ENCODE results near the gene GMCL1.
"Not testable (repeated sequence)": the region's sequence is repeated elsewhere in the genome, so short reads cannot be mapped to it uniquely, and the experiment has no call there.

The GMCL1 gene, protein sequence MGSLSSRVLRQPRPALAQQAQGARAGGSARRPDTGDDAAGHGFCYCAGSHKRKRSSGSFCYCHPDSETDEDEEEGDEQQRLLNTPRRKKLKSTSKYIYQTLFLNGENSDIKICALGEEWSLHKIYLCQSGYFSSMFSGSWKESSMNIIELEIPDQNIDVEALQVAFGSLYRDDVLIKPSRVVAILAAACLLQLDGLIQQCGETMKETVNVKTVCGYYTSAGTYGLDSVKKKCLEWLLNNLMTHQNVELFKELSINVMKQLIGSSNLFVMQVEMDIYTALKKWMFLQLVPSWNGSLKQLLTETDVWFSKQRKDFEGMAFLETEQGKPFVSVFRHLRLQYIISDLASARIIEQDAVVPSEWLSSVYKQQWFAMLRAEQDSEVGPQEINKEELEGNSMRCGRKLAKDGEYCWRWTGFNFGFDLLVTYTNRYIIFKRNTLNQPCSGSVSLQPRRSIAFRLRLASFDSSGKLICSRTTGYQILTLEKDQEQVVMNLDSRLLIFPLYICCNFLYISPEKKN

DNA sequence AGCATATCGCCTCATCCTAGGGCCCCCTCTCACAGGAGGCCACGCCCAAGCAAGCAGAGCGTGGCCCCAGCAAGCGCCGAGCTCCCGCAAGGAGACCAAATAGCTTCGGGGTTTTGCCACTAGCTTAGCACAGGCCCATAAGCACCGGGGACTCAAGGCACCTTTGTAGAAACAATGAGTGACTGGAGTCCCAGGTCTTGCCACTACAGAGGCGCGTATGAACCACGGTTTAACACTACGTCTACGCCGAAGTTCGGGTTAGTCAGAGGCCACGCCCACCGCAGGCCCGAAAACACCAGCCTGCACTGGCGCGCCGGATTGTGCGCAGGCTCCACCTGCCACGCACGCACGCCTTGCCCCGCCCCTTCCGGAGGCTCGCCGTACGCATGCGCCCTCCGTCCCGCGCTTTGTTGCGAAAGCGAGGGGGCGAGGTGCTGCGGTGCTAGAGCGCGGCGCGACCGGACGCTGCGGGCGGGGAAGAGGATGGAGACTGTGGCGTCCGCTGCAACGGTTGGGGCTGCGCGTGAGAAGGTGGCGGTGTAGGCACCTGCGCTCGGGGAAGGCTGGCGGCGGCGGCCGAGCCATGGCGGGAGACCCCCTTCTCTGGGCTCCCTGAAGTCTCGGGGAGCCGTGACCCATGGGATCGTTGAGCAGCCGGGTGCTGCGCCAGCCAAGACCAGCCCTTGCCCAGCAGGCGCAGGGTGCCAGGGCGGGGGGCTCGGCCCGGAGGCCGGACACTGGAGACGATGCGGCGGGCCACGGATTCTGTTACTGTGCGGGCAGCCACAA, at the start of gene GMCL1:
Gene GMCL1 (plus strand): TSS at position 405 of the 789 bp plus-strand sequence. CDS start 233 bp downstream, at position 638.
- DNase-seq (ENCODE audit: low read depth), result peak; percentile 91

DNA sequence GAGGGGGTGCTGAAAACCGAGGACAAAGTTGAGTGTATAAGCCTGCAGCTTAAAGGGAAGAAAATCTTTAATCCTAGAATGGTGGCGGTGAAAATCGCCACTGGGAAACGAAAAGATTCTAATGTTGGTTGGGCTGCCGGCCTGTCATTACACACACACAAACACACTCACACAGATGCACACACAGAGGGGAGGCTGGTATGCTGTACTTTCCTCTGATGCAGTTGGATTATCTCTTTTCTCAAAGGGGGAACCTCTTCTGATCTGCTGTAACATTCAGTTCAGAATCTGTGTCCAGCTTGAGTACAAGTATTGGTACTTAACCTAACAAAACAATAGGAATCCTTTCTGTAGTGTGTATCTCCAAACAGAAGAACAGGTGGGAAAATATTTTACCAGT, 48.5 kb upstream of the GMCL1 start:
- DNase-seq (ENCODE audit: low read depth), result no peak

DNA sequence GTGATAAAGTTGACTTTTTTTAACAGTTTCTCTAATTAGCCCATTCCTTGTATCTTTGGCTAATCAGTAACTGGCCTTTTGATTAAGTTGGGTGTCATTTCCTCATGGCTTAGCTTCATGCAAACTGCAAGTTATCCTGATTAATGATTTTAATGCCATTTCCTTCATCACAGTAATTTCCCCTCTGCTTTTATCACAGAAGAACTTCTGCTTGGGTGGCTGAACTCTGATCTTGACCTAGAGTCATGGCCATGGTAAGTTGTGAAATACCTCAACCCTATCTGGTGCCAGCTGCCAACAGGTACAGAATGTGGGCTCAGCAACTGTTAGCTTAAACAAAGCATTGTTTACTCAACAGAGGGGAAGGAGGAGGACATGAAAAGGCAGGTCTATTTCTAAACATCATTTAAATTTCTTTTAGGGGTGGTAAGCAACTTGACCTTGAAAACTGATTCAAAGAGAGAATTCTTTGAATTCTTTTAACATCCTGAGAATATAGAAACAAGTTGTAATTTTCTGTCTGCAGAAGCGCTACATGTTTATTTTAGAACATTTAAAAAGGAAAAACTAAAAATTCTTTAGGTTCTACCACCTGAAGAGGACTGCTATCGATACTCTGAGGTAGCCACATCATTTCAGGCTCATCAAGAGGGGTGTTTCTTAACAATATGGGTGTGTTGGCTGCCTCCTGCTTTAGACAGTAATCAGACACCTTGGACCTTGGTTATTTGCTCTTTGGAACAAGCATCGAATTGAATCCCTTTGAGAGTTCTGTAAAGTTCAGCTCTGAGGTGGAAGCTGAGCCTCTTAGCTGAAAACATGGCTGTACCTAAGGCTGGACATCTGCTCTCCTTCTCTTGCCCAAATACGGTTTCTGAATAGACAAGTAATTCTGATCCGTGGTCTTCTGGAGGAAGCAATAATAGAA, 47.9 kb upstream of the GMCL1 start:
- no peak for DNase-seq (ENCODE audit: low read depth)

DNA sequence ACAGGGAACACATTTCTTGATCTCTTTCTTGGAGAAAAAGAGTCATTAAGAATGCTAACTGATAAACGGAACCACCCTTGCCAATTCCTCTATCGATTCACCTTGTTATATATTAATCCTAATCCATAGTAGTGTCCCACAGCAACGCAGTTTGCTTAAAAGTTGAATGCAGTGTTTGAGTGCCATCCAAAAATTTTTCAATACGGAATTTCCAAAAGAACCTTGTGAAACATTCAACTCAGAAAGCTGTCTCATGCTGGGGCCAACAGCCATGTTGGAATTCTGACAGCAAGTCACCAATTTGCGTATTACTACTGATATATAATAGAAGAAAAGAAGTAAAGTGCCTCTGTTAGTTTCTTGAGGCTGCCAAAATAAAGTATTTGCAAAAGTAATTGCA, 45.2 kb upstream of the GMCL1 start:
- DNase-seq (ENCODE audit: low read depth), result no peak

DNA sequence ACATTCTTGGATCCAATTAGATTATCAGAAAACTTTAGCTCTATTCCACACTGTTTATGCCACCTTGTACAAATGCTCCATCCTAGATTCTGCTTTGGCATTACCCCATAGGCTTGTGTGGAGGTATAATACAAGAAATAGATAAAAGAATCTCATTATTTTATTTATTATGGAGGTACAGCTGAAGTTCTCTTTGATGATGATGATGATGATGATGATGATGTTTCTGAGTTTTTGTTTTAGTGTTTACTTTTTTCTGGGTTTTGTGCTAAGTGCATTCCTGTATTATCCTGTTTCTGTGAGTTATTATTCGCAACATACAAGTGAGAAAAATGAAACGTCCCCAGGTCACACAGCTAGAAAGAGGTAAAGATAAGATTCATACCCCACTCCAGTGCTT, 44.1 kb upstream of the GMCL1 start:
- no peak for DNase-seq (ENCODE audit: low read depth)

DNA sequence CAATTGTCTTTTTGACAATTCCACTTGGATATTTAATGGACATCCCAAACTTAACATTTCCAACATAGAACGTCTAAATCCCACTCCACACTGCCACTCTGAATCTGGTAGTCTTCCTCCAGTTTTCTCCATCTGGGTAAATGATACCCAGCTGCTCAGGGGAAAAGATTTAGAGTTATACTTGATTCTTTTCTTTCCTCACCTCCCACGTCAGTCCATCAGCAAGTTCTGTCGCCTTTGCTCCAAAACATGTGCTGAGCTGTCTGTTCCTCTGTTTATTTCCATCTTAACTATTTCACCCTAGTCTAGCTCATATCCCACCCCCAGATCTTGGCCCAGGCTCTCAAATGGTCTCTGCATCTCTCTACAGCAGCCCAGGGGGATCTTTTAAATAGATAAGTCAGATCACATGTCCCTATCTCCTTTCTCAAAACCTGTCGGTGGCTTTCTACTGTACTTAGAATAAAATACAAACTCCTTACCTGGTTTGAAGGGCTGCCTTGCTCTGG, 43.4 kb upstream of the GMCL1 start:
- DNase-seq (ENCODE audit: low read depth), result no peak

DNA sequence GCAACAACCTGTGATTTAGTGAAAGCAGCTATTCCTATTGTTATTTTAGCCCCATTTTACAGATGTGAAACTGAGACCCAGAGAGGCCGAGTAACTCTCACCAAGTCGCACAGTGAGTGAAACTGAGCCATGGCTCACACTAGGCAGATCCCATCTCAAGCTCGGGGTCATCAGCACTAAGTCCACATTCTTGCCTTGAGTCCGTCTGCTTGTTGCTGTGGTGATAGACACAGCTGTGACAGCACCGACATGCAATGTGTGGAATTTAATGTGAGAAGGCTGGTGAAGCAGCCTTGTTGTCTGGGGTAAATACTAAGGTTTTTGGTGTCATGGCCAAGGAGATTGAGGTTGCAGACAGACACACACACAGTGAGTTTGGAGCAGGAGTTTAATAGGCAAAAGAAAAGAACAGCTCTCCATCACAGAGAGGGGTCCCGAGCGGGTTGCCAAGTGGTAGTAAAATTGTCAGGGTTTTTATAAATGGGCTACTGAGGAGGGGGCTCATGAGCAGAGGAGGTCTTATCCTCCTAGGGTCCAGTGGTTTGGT, 40.2 kb upstream of the GMCL1 start:
- peak; percentile 43 for DNase-seq (ENCODE audit: low read depth)

DNA sequence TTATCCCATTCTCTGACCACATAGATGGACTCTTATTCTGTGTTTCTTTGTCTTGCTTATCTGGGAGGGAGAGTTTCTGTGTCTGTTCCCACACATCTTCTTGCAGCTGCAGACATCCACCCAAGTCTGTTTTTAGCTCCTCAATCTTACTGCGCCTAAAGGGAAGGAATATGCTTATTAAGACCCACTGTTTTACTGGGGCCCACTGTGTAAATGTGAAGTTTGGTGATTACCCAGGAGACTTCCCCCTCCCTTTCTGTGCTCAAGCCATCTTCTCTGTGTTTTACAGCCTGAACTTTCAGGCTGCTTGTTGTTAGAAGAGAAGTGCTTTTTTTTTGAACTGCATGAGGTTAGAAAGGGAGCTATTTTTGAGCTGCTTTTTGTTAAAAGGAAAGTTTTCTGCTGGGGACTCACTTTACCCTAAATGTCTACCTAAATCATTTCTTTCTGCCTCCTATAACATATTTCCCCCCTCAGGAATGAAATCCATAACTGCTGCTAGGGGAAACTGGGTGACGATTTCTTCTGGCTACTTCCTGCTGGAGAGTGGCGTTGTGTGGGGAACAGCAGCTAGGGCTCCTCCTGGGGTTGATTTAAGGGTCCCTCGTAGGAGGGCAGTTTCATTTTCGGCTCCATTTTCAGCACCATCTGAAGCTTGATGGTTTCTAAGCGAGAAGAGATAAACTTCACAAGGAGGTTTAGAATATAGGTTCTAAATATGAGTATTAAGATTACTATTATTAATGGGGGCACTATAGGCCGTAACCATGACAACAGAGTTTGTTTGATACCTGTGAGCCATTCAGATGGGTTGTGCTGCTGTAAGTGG, 39.5 kb upstream of the GMCL1 start:
- DNase-seq (ENCODE audit: low read depth), result no peak

DNA sequence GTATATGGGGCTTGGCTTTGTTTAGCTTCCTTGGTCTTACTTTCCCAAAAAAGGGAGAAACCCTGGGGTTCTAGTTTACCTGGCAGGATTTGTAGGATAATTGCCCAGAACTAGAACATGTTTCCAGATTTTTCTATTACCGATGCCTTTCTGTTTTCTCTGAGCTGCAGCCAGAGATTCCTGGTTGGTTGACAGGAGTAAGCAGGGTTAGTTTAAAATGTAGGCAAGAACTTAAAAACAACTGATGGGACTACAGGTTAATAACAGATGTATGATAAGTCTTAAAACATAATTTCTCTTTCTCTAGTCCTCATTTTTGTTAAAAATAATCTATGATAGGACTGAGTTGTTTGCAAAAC, 38.9 kb upstream of the GMCL1 start:
- DNase-seq (ENCODE audit: low read depth), result no peak

DNA sequence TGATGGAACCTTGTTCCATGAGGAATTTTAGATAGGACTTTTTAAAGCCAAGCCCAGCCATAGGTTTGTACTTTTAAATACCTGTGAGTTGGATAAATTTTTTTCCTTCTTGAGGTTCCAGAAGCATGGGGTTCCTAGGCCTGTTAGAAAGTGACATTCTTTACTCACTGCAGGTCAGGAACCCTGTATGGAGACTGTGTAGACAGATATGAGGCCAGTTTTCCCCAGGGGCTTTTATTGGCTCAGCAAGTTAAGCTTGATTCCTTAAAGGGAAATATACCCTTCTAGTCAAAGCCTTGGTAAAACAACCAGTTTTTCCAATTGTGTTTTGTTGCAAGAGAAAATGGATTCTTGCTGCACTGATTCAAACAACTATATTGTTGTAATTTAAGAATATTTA, 38.4 kb upstream of the GMCL1 start:
- no peak for DNase-seq (ENCODE audit: low read depth)

DNA sequence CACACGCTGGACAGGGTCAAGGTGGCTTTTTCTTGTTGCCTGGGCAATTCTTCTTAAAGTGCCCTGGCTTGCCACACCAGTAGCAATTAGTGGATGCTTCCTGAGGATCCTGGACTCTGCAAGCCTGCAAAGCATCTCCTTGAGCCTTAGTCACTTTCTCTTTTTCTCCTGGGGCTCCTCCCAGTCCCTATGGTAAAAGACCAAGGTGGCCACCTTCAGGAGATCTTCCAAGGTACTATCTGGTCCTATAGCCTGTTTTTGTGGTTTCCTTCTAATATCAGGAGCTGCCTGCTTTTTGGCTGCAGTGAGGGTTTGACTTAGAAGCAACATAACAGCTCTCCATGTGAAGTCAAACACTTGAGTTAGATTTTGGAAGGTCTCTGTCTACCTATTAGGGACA, 33.3 kb upstream of the GMCL1 start:
- no peak for DNase-seq (ENCODE audit: low read depth)

DNA sequence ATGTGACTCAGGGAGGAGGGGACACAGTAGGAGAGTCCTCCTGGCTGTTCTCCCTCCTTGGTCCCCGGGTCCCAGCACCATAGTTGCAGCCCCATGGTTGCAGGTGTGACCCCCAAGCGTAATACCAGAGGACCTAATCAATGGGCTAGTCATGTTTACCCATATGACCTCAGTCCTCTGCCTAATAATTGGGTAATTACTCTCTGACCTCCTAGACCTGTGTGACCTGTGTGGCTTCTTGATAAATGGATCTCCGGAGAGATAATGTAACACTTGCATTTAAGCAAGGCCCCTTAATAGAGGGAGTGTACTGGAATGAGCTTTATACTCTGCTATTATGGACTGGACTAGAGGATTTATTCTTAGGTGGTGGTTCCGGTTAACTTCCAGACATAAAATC, 32.2 kb upstream of the GMCL1 start:
- DNase-seq (ENCODE audit: low read depth), result no peak

DNA sequence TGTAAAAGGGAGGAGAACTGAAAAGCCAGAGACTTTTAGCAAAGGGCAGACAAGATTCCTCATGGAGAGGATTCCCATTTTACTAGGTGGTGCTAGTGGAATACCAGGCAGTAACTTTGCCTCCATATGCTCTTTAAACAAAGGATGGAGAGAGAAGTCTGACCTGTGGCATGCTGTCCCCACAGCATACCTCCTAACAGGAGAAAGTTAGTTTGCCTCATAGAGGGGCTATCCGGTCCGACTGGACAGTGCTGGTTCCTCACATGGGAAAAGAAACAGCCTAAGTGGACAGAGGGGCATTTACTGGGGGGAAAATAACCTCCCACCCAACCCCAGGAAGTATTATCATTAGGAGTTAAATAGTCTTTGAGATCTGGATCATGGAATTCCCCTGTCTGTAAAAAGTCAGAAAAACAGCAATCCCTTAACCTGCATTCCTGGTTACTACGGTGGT, 31.6 kb upstream of the GMCL1 start:
- no peak for DNase-seq (ENCODE audit: low read depth)

DNA sequence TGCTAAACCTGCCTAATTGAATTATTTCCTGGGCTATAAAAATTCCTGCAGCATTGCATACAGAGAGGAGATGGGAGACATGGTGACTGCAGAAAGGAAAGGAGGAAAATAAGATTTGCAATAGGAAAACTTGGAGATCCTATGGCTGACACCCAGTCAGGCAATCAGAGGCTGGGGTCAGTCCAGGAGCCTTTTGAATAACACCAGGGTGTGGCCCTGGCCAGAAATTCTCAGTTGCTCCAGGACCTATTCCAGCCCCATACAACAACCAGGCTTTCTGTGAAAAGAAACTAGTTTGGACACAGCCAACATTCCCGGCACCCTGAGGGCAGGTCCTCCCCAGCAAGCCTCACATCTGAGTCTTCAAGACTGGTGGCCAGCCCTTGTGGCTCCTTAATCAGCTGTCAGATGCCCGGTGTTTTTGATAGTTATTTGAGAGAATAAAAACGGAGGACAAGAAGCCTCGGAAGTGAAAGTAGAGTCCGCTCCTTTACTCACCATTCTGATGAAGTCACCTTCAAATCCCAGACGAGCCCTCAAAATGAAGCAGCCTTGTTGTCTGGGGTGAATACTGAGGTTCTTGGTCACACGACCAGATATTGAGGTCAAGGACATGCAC, 31.1 kb upstream of the GMCL1 start:
- peak; percentile 13 for DNase-seq (ENCODE audit: low read depth)

DNA sequence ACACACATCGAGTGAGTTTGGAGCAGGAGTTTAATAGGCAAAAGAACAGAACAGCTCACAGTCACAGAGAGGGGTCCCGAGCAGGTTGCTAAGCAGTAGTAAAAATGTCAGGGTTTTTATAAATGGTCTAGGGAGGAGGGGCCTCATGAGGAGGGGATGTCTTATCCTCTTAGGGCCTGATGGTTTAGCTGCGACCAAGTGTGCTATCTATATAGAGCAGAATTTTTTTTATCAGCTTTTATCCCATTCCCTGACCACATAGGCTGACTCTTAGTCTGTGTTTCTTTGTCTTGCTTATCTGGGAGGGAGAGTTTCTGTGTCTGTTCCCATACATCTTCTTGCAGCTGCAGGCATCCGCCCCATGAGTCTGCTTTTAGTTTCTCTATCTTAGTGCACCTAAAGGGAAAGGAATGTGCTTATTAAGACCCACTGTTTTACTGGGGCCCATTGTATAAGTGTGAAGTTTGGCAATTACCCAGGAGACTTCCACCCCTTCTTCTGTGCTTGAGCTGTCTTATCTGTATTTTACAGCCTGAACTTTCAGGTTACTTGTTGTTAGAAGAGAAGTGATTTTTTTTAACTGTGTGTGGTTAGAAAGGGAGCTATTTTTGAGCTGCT, 30.4 kb upstream of the GMCL1 start:
- DNase-seq (ENCODE audit: low read depth), result no peak

DNA sequence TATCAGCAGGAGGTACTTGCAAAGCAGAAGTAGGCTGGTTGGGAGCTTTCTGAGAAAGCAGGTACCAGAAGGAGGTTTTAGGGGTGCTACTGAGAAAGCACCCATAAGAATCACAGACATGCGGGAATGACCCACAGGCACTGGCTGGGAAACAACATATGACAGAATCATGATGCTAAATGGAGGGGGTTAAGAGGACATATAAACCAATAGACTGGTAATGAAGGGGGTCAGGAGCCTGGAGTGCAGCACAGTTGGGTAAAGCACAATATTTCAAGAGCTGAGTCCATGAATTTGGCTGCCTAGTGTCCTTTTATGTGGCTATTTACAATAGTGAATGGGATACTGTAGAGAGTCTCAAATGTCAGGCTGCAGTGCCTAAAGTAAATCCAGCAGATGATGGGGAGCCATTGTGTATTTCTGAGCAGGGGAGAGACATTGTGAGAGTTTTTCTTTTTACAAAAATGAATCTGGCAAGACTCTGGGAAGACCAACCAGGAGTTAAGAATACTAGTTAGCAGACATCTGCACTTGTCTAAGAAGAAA, 27.6 kb upstream of the GMCL1 start:
- no peak for DNase-seq (ENCODE audit: low read depth)

DNA sequence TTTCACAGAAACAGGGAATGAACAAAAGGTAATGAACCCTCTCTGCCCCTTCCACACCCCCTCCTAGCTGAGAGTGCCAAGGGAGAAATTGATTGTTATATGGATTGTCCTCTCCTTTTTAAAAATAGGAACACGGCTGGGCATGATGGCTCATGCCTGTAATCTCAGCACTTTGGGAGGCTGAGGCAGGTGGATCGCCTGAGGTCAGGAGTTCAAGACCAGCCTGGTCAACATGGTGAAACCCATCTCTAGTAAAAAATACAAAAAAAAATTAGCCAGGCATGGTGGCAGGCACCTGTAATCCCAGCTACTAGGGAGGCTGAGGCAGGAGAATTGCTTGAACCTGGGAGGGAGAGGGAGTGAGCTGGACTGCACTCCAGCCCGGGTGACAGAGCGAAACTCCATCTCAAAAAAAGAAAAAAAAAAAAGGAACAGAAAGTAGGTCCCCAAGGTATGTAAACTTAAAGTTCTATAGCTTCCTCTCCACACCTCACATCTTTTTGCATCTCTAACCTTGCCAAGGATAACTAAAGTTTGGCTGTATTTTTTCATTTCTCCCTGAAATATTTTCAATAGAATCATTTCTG, 26.6 kb upstream of the GMCL1 start:
- DNase-seq (ENCODE audit: low read depth), result not testable (repeated sequence)

DNA sequence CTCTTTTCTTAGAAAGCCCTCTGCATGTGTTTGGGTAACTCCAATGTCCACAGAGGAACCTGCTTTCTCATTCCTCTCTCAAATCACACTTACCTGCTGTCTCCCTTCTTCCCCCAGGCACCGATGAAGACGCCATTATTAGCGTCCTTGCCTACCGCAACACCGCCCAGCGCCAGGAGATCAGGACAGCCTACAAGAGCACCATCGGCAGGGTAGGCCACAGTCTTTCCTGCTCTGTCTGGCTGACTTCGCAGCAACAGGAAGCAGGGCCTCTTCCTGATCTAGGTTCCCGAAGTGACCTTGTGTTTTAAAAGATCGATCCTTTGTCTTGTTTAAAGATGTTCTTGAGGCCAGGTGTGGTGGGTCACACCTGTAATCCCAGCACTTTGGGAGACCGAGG, 25.0 kb upstream of the GMCL1 start:
- no peak for DNase-seq (ENCODE audit: low read depth)

DNA sequence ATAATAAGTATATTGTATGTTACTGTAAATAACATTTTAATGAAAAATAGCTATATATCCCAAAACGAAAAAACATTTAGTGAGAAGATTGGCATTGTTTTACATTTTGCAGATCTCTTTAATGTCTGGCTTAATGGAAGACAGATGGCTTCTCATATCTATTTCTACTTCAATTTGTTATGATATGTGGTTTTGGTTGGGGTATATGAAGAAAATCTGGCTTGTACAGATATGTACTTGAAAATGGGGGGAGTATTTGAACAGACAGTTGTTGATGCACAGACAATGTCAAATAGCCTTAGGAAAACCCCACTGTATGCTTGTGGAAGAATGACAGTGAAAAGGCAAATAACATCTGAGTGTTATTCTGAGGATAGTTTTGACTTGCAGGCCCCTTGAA, 23.6 kb upstream of the GMCL1 start:
- DNase-seq (ENCODE audit: low read depth), result no peak
